Activated CD4-positive, alpha-beta T cell treated with anti-CD3 and anti-CD28 coated beads for 48 hours (primary cell): ENCODE data around the gene ETFRF1.

Experiments used
- DNase-seq: peaks from one replicate; pipeline ENCODE4 v3.0.0-alpha.2; 2020

Gene ETFRF1

DNA sequence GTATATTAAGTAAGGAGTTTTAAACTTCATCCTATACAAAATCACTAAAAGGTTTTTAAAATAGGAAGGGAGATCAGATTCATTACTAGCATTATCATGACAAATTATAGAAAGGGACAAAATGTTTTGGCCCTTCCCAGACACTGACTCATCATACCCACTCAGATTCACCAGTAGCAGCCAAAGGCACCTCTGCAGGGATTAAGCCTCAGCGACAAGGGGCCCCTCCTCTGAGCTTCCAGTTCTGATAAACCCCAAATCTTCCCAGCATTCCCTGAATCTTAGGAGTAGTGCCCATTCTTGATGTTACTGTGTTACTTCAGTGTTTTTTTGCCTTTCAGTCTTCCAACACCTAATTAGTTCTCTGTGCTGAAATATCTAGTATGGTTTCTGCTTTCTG, 41.2 kb downstream of the ETFRF1 start:
- DNase-seq: no peak

DNA sequence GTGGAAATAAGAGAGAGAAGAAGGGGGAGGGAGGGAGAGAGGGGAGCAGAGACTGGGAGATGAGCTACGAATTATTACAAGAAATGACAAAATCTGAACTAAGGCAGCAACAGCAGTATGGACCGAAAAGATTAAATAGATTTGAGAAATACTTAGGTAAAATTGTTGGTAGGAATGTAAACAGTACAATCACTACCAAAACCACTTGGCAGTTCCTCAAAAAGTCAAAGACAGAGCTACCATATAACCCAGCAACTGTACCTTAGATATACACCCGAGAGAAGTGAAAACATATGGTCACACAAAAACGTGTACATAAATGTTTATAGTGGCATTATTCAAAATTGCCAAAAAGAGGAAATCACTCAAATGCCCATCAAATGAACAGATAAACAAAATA, 41.6 kb downstream of the ETFRF1 start:
- DNase-seq: no peak

DNA sequence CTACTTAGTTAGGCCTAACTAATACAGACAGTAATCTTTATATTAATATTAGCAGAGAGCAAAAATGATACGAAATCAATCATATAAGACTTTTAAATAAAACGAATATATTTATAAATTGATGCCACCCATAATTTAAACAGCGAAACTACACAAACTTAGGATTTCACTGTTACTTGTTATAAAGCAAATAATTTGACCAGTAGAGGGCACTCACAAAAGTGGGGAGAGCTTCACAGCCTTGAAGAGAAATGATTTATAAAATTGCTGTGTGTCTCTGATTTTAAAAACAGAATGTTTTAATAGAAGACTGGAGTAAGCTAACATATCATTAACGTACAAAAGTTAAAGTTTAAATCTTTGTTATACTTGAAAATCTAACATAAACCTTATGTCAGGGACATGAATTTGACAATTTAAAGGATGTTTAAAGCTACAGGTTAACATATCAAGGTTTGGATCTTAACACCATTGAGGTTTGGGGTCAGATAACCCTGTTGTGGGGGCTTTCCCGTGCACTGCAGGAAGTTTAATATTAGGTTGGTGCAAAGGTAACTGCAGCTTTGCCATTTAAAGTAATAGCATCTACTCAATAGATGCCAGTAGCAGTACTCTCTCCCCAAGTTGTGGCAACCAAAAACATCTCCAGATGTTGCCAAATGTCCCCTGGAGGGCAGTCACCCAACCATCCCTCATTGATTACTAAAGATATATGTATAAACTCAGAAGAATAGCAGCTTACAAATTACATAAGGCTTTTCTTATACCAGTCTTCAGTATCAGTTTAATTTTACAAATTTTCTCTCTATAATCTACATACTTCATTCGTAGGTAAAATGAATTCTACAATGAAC, 46.4 kb downstream of the ETFRF1 start:
- no peak for DNase-seq

GRCh38 chr12:25242981-25243679, 48.1 kb downstream of the ETFRF1 start:
- DNase-seq: no peak

DNA sequence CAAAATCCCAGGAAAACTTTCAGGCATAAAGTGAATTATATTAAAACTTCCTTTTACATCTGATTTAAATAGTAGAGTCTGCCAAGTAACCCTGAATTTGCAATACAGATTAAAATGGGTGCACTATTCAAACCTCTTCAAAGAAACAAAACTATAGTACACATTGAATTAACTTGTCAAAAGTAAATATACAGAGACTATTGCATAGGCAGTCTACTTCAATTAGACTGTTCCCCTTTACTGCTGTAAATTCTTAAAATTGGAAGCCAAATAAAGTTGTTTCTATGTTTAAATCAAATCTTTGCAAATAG, 48.6 kb downstream of the ETFRF1 start:
- DNase-seq: no peak

DNA sequence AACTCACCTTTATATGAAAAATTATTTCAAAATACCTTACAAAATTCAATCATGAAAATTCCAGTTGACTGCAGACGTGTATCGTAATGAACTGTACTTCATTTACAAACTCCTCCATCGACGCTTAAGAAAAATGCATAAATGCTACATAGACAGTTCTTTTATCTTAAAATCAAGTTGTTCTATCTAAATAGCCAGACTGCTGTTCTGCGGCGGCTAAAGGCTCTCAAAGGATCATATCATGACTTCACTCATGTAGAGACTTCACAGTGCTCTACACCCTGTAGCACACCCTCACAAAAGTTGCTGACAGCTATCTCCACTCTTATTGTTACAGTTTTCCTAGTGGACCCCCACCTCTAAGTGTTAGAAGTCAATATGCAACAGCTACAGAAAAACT, 50.5 kb downstream of the ETFRF1 start:
- DNase-seq: no peak

GRCh38 chr12:25248137-25248536, 53.1 kb downstream of the ETFRF1 start:
- DNase-seq: no peak

DNA sequence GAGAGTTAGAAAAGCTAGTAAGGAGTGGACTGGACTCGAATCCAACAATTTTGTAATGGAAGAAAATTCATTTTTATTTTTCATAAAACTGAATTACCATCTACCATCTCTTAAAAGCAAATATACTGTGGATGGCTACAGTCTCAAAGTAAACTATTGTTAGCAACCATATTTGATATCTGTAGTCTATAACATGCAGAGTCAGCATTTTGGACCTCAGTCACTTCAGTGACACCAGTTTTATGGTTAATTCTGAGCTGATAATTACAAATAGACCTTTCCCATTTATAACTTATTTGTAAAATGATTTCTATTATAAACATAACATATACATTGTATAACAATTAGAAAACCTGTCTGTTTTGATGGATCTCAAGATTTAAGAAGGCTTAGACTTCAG, 53.7 kb downstream of the ETFRF1 start:
- no peak for DNase-seq

DNA sequence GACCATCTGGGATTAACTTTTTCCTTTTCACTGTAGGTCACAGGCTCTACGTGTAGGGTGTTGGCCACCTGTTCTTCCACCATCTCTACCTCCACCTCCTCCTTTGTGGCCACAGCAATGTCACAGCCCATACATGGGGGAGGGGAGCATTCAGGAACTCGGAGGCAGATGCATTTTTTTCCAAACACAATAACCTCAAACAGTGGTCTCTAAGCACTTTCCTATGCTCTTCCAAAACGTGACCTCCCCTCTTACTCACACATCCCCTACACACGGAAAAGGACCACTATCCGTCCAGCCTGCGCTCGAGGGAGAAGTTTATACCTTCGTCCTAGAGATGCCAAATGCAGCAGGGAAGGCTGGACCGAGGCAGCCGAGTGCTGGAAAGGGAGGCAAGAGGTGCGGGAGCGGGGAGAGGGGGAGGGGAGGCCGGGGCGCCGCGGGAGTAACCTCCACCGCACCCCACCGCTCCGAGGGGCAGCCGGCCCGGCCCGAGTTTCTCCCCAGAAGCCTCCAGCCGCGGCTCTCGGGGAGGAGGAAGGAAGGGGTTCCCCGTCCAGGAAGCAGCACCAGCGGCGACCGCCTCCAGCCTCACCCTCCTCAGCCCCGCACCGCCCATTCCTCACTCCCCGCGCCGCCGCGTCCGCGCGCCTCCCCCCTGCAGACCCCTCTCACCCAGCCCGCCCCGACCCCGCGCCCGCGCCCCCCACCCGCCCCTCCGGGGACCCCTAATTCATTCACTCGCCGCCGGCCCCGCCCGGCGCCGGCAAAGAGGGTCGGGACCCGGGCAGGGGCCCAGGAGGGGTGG, 55.1 kb downstream of the ETFRF1 start:
- DNase-seq: peak; percentile 51

DNA sequence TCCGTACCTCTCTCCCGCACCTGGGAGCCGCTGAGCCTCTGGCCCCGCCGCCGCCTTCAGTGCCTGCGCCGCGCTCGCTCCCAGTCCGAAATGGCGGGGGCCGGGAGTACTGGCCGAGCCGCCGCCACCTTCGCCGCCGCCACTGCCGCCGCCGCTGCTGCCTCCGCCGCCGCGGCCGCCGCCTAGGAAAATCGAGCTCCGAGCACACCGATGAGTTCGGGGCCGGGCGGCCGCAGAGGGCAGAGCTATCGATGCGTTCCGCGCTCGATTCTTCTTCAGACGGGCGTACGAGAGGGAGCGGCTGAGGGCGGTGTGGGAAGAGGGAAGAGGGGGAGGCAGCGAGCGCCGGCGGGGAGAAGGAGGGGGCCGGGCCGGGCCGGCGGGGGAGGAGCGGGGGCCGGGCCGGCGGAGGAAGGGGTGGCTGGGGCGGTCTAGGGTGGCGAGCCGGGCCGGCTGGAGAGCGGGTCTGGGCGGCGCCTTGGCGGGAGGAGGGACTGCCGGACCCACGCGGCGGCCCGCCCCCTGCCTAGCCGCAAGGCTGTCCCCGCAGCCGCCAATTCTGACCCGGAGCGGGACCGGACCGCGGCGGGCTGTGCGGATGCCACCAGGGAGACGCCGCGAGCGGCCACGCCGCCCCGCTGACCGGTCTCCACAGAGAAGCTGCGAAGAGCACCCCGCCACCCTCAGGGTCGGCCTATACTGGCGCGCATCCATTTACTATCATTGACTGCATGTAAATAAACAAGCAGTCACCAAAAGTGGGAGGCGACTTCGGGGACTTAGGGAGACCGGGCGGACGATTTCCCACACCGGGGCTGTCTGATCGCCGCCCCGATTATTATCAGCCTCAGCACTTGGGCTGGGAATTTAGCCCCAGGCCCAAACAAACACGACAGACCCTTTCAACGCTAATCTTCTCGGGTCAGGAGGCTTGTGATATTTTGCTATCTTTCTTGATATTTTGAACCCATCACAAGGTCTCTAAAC, 56.0 kb downstream of the ETFRF1 start, which contains the start of gene KRAS:
KRAS (minus strand) TSS at position 186 of the 987 bp plus-strand sequence.
- peak; percentile 92 for DNase-seq

DNA sequence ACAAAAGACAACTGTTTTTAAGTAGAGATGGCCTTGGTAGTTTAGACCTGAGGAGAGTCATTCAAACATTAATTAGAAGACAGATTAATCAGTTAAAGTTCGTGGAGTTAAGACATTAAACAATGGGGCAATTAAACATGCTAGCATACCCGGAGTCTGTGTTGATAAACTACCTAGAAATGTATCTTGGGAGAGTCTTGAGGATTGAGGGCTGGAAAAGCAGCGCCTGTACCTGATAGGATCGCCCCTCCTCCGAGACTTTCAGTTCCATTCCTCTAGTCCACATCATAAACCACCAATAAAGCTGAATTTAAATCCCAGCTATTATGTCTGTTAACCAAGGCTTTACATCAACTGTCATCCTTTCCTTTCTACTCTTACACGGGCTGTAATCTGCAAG, 56.7 kb downstream of the ETFRF1 start:
- DNase-seq: no peak

DNA sequence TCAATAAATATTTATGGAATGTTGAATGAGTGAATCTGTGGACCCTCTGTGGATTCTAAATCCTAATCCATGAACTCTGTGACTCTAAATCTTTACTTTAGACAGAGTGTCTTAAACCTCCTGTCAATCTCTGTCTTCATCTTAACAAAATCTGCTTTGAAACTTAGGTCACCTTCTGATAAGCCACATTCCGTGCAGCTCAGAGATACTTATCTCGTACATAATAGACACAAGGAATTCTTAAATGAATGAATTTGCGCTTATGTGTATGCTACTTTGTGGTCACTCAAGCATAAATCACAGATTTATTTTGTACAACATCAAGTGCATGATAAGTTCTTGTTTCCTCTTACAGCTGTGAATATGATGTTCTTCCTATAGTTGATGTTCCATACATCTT, 57.9 kb downstream of the ETFRF1 start:
- DNase-seq: no peak

DNA sequence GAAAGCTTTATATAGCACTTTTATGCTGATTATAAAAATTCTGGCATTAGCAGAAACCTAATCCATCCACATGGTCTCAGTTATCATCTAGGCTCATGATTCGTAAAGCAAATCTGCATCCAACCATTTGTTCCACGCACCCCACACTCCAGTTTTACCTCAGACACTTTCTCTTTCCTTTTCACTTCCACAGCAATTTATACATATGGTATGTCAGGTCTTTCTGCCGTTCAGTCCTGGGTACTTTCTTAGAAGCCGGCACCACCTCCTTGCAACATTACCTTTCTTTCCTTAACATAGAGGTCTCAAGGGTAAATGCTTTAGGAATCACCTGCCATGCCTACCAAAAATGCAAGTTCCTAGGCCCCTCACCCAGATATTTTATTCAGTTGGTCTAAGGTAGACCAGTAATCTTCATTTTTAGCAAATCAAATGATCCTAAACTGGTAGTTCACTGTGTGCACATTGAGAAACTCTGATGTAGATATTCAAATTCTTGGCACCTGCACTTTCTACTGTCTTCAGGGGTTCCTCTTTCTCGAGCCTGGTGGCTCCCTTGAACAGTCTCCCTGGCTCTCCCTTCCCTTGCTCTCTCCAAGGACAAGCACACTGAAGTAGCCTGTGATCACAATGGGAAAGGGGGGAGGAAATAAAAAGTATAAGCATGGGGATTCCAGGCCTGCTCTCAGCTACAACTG, 58.5 kb downstream of the ETFRF1 start:
- no peak for DNase-seq

DNA sequence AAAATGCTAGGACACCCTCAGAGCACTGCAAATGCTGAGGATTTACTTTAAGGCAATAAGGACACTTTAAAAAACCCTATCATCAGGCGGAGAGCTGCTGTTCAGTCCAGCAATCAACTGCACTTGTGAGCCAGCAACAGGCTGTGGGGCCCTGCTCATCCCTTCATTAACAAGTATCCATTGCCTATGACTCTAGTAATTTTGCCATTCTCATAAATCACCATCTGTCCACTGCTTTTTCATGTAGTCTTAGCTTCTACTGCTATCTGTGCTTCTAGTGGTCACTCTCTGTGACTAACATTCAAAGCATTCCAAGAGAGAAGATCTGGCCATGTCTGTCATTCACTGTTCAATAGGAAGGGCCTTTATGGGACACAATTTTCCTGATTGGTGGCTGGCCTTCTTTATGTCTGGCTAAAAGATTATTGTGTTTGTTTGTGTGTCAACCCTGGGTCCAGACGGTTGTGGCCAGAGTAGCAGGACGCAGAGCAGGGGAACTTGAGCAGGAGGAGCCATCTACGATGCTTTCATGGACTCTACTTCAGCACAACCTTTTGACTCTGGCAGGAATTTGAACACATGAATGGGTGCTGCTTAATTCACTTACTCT, 59.3 kb downstream of the ETFRF1 start:
- no peak for DNase-seq
